ENCODE data around the gene ZNF521.

The ZNF521 gene

DNA sequence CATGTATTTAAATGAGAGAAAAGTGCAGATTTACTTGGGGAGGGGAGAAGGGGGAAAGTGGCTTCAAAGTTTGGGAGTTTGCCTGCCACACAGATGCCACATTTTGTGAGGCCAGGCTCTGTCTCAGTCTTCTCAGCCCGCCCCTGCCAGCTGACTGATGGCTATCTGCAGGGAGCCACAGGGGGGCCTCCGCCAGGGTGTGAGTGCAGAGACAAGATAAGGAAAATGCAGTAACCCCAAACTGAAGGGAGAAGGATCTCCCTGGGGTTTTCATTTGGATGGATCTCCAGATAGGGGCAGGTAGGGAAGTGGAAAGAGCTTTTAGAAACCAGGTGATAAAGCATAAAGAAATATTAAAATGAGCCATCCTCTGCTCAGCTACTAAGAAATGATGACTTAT is 128.8 kb downstream of the ZNF521 start:
- no peak for DNase-seq

GRCh38 chr18:25222648-25223047 is 129.3 kb downstream of the ZNF521 start:
- DNase-seq: no peak

- no peak for DNase-seq
Observed at GRCh38 chr18:25210622-25211021, 141.3 kb downstream of the ZNF521 start.

DNA sequence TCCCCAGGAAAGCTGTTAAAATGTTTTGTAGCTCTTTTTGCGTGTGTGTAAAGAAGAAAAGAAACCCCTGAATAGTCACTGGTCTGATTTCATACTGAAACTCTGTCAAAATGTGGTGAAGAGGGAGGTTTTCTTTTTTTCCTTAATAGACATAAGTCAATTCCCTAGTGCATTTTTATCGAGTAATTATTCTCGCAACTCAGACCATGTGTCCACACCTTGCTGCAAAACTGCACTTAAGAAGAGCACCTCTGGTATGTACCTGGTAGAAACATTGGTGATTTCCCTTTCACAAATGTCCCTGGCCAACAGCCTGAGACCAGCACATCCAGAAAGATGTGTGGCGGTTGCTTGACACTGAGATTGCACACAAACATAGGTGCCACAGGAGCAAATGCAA is 159.9 kb downstream of the ZNF521 start:
- no peak for DNase-seq

GRCh38 chr18:25190472-25190871 is 161.5 kb downstream of the ZNF521 start:
- no peak for DNase-seq

GRCh38 chr18:25189391-25190185 is 162.4 kb downstream of the ZNF521 start:
- no peak for DNase-seq

DNA sequence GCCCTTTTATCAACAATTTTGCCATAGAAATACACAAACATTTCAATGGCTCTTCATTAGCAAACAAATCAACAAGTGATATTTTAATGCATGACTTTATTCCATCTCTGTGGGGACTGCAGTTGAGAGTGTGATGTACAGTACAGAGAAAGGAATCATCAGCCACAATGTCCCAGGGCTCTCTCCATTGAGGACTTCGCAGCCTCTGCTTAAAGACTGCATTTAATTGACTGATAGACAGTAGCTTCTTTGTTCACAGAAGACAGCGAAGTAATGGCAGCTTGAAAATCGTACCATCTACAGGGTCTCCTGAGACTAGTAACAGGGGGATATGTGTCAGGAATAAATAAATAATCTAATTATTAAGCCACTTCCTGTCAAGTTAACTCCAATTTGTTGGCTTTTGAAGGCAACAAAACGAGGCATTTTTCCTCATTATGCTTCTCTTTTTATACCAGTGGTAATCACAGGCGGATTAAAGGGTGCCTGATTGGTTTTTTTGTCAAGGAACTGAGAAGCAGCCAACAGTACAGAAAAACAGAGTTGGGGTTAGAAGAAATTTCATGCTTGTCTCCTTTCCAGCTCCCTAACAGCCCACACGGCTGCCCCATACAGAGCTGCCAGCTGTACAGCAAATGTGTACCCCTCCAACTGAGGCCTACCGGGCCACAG is 164.3 kb downstream of the ZNF521 start:
- no peak for DNase-seq

DNA sequence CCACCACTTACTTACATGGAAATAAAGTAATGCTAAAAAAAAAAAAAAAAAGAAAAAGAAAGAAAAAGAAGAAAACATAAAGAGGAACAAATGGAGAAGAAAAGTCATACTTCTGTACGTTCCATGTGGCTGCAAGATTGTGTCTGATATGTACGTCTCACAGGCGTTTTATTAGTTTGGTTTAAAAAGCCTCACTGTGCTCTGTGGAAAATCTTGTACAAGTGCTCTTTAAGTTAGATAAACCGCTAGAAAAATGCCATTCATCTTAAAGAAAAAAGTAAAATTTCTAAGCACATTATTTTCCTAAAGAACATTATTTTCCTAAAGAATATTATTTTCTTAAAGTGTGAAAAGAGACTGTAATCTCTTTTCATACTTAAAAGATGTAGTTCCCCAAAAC is 165.1 kb downstream of the ZNF521 start:
- DNase-seq: no peak

DNA sequence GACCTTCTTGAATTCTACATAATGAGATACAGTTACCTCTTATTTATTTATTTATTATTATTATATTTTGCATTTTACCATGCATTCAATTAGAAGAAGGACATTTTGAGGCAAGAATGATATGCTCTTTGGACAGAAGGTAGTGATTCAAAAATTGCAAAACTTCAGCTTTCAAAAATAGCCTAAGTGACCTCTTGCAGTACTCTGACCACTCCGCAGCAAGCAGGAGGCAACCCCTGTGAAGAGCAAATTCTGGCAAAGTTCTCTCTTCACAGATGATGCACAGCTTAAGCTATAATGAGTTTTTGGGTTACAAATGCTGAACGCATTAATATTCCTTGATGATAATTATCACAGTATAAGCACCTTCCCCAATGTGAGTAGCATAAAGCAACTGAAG is 170.0 kb downstream of the ZNF521 start:
- DNase-seq: no peak

- no peak for DNase-seq
Observed at GRCh38 chr18:25181581-25181980, 170.4 kb downstream of the ZNF521 start.

- DNase-seq: no peak
Observed at GRCh38 chr18:25180973-25181548, 170.9 kb downstream of the ZNF521 start.

- DNase-seq: no peak
Observed at GRCh38 chr18:25177631-25178030, 174.3 kb downstream of the ZNF521 start.

DNA sequence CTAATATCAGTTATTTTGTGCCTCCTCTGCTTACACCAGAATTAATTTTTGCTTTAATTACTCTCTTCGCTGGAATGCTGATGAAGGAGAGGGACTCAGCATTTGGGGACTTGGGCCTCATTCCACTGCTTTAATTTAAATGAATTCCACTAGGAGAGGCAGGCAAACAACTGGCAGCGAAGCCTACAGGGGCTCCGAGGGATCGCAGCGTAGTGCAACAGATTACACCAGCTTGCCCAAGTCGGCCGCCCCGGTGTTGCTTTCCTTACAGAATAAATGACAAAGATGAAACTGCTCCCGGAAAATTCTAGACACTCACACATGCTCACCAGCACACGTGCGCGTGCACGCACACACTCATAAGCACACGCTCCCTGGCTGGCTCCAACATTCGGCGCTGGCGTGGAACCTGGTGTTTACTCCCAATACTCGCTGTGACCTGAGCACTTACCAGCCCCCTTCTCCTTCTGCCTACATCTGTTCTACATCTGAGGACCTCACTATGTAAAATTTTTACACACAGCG is 175.4 kb downstream of the ZNF521 start:
- no peak for DNase-seq

GRCh38 chr18:25175558-25176517 is 176.1 kb downstream of the ZNF521 start:
- DNase-seq: no peak

DNA sequence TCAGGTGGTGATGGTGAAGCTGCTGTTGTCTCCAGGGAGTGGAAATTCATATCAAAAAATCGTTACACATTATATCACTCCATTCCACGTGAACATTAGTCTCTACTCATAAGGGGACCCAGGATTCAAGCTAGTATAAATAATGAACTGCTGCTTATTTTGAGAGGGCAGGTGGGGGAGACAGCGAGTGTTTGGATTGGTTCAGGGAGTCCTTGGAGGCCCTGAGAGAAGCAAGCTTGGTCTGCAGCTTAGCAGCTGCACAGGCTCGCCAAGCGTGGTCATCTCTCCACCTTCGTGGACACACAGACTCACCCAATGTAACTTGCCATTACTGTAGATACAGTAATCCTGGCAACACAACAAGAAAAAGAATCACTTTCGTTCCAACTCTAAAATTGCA is 177.6 kb downstream of the ZNF521 start:
- no peak for DNase-seq

DNA sequence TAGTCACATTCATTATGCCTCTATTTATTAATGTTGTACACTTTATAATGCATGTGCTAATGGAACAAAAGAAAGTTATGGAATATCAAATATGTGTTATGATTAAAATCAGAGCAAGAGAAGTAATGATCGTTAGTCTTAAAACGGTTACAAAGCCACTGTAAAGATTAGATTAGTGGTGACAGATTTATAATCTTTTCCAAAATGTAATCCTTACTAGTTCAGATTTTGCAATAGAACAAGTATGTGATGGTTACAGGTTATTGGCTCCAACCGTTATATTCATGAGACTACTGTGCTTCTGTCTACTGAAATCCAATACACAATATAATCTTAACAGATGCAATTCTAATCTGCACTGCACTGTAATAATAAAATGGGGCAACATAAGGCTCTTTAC is 180.6 kb downstream of the ZNF521 start:
- no peak for DNase-seq

DNA sequence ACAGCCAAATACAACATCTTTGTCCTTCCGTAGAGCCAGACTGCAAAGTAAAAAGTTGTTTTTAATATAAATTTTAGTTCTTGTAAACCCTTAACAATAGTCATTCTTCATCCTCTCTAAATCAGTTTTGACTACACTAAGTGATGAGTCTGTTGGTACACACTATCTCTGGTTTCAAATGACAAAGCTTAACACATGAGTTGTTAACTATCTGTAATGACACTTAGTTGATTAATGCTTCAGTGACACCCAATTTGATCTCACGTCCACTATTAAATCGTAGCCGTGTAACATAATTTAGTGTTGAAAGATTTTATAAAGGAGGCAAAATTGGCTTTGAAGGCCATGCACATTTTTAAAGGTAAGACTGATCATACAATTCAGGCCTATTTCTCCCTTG is 181.6 kb downstream of the ZNF521 start:
- no peak for DNase-seq

DNA sequence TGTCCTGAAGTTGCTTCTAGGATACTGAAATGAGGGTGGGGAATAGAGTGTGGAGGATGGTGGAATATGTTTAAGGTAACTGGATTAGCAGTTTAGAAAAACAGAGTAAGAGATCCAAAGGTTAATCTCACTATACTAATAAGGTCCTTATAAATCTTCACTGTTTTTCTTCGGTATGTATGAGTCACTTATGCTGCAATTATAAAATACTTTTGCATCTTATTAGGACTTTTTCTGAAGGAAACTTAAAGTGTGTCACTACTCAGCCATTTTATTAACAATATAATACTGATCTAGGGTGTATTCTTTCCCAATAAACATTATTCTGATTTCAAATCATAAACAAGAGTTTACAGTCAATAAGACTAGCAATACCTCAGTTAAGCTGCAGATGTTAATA is 182.3 kb downstream of the ZNF521 start:
- no peak for DNase-seq

DNA sequence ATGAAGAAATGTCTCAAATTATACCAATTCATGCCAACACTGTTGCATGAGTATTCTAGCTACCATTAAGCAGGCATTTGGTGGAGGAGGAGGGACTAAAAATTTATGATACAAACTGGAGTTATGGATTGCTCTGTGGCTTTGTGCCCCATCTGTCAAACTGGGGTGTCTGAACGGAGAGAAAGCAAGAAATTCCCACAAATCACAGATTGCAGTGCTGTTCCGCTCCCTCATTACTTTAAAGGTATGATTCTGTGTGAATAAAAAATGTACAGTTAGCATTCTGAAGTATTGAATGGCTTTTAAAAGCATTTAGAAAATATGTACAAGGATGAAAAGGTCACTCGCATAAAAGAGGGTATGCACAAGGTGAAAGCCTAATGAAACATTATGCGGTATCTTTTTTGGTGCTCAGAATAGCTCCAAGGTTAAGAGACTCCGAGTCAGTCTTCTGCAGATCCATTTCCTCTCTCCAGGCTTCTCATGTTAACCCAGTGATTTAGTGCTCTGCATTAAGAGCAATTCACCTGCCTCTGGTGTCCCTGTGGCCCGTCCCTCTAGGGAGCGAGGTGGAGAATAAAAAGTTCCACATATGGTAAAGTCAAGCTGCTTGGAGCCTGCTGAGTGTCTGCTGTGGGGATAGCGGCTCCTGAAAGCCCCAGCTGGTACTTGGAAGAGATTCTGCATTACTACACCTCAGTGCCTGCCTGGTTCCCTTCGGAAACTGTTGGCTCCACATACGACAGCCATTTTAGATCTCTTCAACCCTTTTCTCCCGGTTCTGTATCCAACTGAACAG is 184.2 kb downstream of the ZNF521 start:
- DNase-seq: no peak

- DNase-seq: no peak
Observed at GRCh38 chr18:25166113-25166512, 185.9 kb downstream of the ZNF521 start.

- DNase-seq: no peak
Observed at GRCh38 chr18:25164848-25165811, 186.8 kb downstream of the ZNF521 start.

All from MV-4-11 (cell line).